Neutrophil (primary cell): ENCODE measurements around the gene GLIS1.

Source experiments
- H3K27ac ChIP-seq: fragments of 200-600 bp; sonication (generic); 2 replicates; pipeline ENCODE4 v1.5.1; 2016; ENCODE audit warnings: mild to moderate bottlenecking, moderate library complexity
- H3K27me3 ChIP-seq: fragments of 200-600 bp; sonication (generic); 2 replicates; pipeline ENCODE4 v1.6.0; 2016; ENCODE audit warnings: mild to moderate bottlenecking
- H3K36me3 ChIP-seq: fragments of 200-600 bp; sonication (generic); 2 replicates; pipeline ENCODE4 v1.5.1; 2017
- H3K4me1 ChIP-seq, 2 experiments: fragments of 200-600 bp in 1 of 2; sonication (generic) in 1 of 2; 1 replicate in 1 of 2; 2 replicates in 1 of 2; pipeline versions ENCODE4 v1.5.1 to v1.6.1; 2013 to 2016; ENCODE audit warnings: low read depth in 1 of 2, low read length in 1 of 2, mild to moderate bottlenecking in 1 of 2, moderate library complexity in 1 of 2; ENCODE audit not compliant: control insufficient read depth in 1 of 2, insufficient read depth in 1 of 2
- H3K4me3 ChIP-seq, 2 experiments: fragments of 200-600 bp in 1 of 2; sonication (generic) in 1 of 2; 1 replicate in 1 of 2; 2 replicates in 1 of 2; pipeline ENCODE4 v1.5.1; 2013 to 2016; ENCODE audit warnings: low read depth in 1 of 2, low read length in 1 of 2, mild to moderate bottlenecking in 1 of 2, moderate library complexity in 1 of 2
- H3K9me3 ChIP-seq: fragments of 200-600 bp; sonication (generic); 2 replicates; pipeline ENCODE4 v1.5.1; 2016
- CTCF ChIP-seq: fragments of 200-600 bp; sonication (generic); IDR thresholded peaks from 2 replicates; pipeline ENCODE4 v1.5.1; 2016; ENCODE audit warnings: antibody characterized with exemption

The GLIS1 gene

GRCh38 chr1:53593758-53594380 lies 145.1 kb downstream of the GLIS1 start:
- Histone ChIP-seq H3K4me3 (no peak overlapping the region), H3K27me3 (no peaks in the 10 kb centered on the region), H3K9me3 (no peaks in the 10 kb centered on the region), H3K27ac (no peak overlapping the region), H3K4me1 (no peaks in the 10 kb centered on the region), H3K36me3 (no peaks in the 10 kb centered on the region)
- no peak for TF ChIP-seq CTCF

- Histone ChIP-seq H3K9me3 (no peaks in the 10 kb centered on the region), H3K27ac (no peak overlapping the region), H3K4me3 (no peak overlapping the region), H3K4me1 (no peaks in the 10 kb centered on the region), H3K27me3 (no peaks in the 10 kb centered on the region), H3K36me3 (no peaks in the 10 kb centered on the region)
- no peak for TF ChIP-seq CTCF
Measured at GRCh38 chr1:53592985-53593757, 145.8 kb downstream of the GLIS1 start.

GRCh38 chr1:53592521-53592982 lies 146.4 kb downstream of the GLIS1 start:
- Histone ChIP-seq H3K27me3 (no peaks in the 10 kb centered on the region), H3K4me1 (no peaks in the 10 kb centered on the region), H3K27ac (no peak overlapping the region), H3K36me3 (no peaks in the 10 kb centered on the region), H3K9me3 (no peaks in the 10 kb centered on the region), H3K4me3 (no peak overlapping the region)
- TF ChIP-seq CTCF = no peak

- Histone ChIP-seq H3K9me3 (no peaks in the 10 kb centered on the region), H3K4me1 (no peaks in the 10 kb centered on the region), H3K36me3 (no peaks in the 10 kb centered on the region), H3K27ac (no peak overlapping the region), H3K4me3 (no peak overlapping the region), H3K27me3 (no peaks in the 10 kb centered on the region)
- no peak for TF ChIP-seq CTCF
Measured at GRCh38 chr1:53591924-53592323, 147.0 kb downstream of the GLIS1 start.

- Histone ChIP-seq H3K4me1 (no peaks in the 10 kb centered on the region), H3K27me3 (no peaks in the 10 kb centered on the region), H3K27ac (no peak overlapping the region), H3K36me3 (no peaks in the 10 kb centered on the region), H3K4me3 (no peak overlapping the region), H3K9me3 (no peaks in the 10 kb centered on the region)
- TF ChIP-seq CTCF = no peak
Measured at GRCh38 chr1:53590531-53591515, 148.1 kb downstream of the GLIS1 start.
